ENCODE results near the gene TAPBP.
"Not testable (repeated sequence)": the region's sequence is repeated elsewhere in the genome, so short reads cannot be mapped to it uniquely, and the experiment has no call there.

TAPBP gene

DNA sequence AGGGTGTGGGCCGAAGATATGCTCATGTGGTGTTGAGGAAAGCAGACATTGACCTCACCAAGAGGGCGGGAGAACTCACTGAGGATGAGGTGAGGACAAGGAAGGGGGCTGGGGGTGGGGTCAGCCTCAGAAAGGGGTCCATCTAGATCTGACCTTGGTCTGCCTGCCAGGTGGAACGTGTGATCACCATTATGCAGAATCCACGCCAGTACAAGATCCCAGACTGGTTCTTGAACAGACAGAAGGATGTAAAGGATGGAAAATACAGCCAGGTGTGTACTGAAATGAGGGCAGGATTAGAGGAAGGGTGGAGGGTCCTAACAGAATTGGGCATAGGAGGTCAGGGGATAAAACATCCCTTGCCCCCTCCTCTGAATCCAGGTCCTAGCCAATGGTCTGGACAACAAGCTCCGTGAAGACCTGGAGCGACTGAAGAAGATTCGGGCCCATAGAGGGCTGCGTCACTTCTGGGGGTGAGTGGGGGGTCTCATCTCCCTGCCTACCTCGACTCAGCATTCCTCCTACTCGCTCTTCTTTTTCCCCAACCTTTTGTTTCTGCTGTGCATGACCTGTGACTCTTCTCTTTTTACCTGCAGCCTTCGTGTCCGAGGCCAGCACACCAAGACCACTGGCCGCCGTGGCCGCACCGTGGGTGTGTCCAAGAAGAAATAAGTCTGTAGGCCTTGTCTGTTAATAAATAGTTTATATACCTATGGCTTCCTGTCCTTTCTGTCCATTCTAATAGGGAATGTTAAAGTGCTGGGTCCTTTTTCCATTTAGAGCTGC, 37.9 kb downstream of the TAPBP start:
- DNase-seq: not testable (repeated sequence)

DNA sequence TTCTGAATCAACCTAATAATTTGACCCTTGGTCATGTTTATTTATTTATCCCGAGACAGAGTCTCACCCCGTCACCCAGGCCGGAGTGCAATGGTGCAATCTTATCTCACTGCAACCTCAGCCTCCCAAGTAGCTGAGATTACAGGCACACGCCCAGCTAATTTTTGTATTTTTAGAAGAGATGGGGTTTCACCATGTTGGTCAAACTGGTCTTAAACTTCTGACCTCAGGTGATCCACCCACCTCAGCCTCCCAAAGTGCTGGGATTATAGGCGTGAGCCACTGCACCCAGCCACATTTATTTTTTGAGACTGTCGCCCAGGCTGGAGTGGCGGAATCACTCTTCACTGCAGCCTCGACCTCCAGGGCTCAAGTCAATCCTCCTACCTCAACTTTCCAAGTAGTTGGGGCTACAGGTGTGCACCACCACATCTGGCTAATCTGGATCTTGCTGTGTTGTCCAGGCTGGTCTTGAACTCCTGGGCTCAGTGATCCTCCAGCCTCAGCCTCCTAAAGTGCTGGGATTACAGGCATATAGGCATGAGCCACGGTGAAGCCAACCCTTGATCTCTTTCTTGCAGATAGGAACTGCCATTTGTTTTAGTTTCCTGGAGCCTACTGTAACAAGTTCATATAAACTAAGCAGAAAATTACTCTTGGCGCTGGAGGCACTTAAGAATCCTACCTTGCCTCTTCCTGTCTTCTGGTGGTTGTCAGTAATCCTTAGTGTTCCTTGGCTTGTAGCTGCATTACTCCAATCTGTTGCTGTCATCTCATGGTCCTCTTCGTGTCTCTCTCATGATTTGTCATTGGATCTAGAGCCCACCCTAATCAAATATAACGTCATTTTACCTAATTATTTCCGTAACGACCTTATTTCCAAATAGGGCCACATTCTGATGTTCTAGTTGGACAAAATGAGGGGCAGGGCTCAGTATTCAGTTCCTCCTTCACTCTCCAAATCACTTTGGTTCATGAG, 39.7 kb downstream of the TAPBP start:
- no peak for DNase-seq

DNA sequence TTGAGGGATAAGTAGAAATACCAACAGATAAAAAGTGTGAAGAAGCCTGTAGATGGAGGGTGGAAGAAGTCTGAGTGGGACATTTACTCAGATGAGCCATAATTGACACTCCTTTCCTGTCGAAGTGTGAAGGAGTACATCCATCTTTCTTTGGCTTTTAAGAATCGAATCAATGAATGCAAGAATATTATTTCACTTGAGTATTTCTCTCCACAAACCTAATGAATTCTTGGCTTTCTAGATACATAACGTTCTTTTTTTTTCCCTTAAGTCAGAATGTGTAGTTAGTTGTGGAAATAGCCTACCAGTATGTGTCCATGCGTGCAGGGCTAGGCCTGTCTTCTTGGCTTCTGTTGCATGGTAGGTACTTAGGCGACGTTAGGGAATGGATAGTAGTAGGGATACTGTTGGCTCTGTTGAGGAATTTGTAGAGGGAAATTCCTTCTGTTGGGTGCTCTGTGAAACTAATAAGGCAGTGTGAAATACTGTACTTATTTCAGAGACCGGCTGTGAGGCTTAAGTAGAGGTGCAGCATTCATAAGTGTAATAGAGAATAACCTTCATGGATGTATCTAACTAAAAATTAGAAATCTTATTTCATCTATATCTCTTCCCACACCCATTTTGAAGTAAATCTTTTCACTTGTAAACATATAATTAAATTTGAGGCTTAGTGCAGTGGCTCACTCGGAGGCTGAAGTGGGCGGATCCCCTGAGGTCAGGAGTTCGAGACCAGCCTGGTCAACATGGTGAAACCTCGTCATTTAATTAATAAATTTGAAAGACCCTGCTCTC, 40.6 kb downstream of the TAPBP start:
- DNase-seq: no peak

DNA sequence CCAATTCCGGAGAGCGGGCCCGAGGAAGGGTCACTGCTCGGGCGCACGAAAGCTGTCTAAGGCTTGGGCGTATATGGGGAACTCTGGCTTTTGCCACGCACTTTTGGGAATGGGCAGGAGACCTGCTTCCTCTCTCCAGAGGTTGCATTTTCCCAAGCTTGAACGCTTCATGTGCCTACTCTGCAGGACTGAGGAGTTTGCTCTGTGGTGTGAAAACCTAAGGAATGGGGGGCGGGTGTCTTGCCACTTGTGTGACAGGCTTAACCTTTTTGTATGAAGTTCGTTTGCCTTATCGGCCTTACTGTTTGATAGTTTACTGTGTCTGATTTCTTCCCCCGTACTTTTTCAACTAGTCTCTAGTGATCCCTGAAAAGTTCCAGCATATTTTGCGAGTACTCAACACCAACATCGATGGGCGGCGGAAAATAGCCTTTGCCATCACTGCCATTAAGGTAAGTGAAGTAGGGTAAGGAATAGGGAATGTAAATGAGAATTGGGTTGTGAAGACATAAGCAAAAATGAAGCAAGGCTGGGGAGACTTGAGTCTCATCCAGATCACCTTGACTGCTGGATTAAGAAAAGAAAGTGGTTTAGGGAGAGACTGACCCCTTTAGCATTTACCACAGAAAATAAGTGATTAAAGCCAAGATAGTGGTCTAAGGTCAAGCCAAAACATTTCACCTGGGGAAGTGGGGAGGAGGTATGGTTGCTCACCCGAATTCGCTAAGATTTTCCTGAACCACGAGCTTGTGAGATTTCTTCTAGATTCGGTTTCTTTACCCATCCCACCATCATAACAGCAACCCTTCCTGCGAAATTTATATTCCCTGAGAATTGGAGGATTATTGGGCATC, 41.4 kb downstream of the TAPBP start:
- DNase-seq: no peak

DNA sequence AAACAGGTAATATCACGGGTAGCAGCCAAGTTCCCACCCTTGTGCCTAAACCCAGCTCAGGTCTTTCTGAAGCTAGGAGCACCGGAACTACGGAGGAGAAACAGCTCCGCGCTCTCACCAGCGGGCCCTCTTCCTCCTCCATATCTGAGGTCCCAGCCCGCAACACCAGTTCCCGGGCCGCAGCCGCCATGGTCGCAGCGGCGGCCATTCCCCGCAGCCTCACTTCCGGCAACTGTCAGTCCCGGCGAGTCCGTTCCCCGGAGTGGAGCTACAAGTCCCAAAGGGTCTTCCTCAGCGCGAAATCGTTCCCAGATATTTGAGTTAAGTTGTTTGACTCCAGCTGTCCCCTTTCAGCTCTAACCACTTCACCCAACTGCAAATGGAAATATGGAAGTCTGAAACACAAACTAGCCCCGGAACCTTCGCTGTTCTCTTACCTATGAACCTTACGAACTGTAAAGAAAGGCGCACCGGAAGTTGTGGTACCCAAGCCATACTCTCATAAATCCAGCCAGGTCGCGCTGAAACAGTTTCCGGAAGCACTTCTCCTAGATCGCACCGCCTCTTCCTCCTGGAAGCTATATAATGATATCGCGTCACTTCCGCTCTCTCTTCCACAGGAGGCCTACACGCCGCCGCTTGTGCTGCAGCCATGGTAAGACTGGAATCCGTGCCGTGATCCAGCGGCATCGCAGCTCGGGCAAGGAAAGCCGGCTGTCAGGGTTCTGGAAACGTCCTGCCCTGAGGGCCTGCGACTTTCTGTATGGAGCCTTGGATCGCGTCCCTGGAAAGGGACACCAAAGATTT, 42.2 kb downstream of the TAPBP start, which contains the start of the genes RPS18 and VPS52:
RPS18 (plus strand) TSS at position 608 of the 807 bp plus-strand sequence; CDS start at position 653, 45 bp downstream.
VPS52 (minus strand) TSS at position 409 of the 807 bp plus-strand sequence; CDS start at position 208, 201 bp downstream.
- DNase-seq: peak; percentile 86

DNA sequence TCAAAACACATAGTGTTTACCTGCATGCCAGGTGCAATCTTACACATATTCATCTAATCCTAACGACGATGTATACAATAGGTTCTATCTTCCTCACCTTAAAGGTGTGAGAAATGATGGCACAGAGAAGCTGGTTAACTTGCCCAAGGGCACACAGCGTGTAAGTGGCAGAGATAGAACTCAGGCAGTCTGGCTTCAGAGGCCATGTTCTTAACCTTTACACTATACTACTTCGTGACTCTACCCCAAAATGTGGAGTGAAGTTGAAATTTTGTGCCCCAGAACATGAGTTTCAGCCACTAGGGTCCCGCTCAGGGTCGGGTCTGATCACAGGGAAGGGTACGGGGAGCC, 42.8 kb downstream of the TAPBP start:
- DNase-seq: no peak

DNA sequence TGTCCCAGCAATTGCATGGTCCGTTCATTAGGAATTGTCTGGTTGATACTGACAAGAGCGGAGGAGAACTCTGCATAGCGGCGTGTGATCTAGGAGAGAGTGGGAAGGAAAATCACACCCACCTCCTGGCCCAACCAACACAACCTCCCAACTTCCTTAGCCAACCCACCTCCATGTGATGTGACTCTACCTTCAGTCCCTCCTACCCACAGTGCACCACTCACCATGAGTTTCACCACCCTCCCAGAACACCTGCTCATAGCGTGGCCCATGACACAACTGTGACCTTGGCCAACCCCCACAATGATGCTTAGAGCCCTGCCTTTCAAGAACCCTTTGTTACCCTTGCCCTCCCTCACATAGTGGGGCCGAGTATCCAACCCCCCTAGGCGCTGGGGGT, 49.9 kb downstream of the TAPBP start:
- DNase-seq: no peak

DNA sequence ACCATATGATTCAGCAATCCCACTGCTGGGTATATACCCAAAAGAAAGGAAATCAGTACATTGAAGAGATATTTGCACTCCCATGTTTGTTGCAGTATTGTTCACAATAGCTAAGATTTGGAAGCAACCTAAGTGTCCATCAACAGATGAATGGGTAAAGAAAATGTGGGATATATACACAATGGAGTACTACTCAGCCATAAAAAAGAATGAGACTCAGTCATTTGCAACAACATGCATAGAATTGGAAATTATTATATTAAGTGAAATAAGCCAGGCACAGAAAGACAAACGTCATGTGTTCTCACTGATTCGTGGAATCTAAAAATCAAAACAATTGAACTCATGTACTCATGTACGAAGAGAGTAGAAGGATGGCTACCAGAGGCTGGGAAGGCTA, 51.4 kb downstream of the TAPBP start:
- DNase-seq: not testable (repeated sequence)

DNA sequence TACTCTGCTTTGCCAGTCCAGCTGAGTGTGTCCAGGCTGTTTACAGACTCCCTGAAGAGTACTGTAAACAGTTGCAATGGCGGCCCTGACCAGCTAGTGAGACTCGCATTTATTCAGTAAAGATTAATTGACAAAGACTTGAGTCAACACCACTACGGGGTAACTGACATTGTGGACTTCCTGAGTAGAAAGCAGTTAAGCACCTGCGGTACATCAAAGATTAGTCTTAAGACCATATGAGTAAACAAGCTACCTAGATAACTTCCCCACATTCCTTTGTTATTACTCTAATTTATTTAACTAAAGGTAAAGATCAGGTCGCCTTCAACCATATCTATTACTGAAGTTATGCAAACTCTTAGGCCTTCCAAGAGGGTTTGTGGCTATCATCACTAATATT, 54.8 kb downstream of the TAPBP start:
- DNase-seq: no peak

DNA sequence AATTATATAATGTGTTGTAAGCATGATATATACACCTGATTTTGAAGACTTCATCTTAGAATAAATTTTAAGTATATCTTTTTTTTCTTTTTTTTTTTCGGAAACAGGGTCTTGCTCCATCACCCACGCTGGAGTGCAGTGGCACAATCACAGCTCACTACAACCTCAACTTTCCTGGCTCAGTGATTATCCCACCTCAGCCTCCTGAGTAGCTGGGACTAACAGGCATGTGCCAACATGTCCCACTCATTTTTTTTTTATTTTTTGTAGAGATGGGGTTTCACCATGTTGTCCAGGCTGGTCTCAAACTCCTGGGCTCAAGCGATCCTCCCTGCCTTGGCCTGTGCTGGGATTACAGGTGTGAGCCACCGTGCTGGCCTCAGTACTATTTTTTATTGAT, 59.3 kb downstream of the TAPBP start:
- no peak for DNase-seq

DNA sequence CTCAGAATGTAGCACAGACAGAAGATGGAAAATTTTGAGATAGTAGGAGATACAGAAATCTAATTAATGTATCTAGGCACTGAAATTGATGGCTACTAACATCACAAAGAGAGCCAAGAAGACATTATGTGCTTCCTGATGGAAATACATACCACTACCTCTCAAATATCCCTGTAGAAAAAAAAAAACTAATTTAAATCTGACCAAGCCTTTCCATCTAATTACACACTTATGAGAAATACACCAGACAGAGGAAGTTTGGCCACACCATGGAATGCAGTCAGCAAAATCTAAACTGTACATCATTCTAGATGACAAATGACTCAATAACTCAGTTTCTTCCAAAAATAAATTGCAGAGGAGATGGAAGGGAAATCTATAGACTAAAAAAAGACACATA, 61.1 kb downstream of the TAPBP start:
- DNase-seq: no peak

DNA sequence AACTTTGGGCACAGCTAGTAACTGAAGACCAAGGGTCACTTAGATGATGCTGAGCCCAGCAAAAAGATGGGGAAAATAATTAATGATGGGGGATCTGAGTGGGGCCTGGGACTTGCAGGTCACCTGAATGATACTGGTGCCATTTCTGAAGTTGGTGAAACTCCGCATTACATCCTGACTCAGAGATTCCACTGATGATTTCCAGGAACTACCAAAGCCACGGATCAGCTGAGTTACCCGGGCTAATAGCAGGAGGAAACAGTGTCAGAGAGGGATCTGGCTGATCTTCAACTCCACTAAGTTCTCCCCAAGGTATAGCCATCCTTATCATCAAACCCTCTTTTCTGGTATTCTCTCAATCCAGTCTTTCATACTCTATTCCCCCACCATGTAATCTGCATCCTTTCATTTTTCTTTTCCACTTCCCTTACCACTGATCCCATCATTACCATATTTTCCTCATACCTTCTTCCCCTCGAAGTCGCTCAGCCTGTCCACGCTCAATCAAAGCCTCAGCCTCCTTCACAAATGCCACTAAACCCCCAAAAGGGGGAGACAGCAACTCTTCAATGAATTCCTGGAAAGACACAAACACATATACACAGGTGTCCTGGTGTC, 62.4 kb downstream of the TAPBP start:
- DNase-seq: no peak

DNA sequence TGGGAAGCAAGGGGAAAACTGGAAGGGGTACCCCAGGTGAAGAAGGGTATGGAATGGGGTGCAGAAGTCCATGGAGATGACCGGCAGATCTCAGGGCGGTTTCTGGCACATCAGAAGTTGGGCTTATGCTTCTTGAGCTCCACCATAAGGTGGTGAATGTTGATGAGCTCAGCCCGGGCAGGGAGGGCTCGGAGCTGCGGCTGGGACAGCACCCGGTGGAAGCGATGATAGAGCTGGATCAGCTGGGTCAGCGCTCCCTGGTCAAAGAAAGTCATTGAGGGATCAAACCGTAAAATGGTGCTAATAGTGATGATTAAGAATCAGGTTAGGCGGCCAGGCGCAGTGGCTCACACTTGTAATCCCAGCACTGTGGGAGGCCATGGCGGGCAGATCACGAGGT, 63.1 kb downstream of the TAPBP start:
- no peak for DNase-seq

DNA sequence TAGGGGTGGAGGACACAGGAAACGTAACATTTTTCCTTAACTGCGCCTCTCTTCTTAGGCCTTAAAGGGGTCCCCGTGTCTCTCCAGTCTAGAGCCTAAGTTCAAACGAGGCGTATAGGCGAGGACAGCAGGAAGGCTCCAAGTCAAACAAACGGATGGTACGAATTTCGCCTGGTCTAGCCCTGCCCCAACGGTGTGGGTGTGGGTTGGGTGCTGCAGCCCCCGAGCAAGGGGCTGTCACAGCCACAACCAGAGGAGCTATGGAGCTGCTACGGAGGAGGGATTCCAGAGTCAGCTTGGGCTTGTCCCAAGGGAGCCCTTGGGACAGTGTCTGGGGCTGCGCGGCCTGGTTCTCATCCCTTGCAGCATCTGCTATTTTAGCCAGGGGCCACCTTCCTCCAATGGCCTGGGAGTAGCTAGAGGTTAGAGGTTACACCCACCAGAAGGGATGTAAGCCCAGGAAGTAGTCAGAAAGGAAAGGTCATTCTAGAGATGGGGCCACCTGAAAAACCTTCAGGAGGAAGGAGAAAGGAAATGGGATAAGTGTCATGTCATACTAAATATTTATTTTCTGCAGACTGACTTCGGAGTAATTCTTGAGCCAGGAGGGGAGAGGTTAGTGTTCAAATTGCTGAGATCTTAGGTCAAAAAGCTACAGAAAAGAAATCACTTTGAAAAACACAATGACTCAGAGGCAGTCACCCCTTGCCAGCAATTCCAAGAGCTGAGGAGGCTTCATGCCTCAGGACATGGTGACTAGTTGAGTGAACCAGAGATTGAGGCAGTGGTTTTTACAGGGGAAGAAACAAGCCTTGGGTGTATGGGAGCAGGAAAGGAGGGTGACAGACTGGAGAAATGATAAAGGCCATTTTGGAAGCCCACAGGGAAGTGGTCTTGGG, 63.9 kb downstream of the TAPBP start:
- no peak for DNase-seq

All from activated CD4-positive, alpha-beta T cell treated with anti-CD3 and anti-CD28 coated beads for 1 hour (primary cell).